Fibroblast of skin of right quadriceps (primary cell): ENCODE measurements around the gene AP2M1.
"Not testable (repeated sequence)": the region's sequence is repeated elsewhere in the genome, so short reads cannot be mapped to it uniquely, and the experiment has no call there.

ENCODE experiments used
- DNase-seq: peaks from one replicate; pipeline ENCODE4 v3.0.0-alpha.2; 2013

The AP2M1 gene

GRCh38 chr3:184158404-184158803, 16.3 kb upstream of the AP2M1 start:
- DNase-seq = no peak

GRCh38 chr3:184160456-184160855, 14.2 kb upstream of the AP2M1 start:
- peak; percentile 52 for DNase-seq

- DNase-seq = not testable (repeated sequence)
Measured at GRCh38 chr3:184162571-184163070, 12.0 kb upstream of the AP2M1 start.

- no peak for DNase-seq
Measured at GRCh38 chr3:184164648-184165330, 9.9 kb upstream of the AP2M1 start.

- DNase-seq = no peak
Measured at GRCh38 chr3:184165543-184165942, 9.1 kb upstream of the AP2M1 start.

GRCh38 chr3:184166671-184167070, 8.0 kb upstream of the AP2M1 start:
- DNase-seq = no peak

- no peak for DNase-seq
Measured at GRCh38 chr3:184167786-184168185, 6.9 kb upstream of the AP2M1 start.

GRCh38 chr3:184168363-184169120, 6.1 kb upstream of the AP2M1 start:
- peak; percentile 81 for DNase-seq

GRCh38 chr3:184169896-184170875, 4.5 kb upstream of the AP2M1 start:
- DNase-seq = no peak

- DNase-seq = peak; percentile 70
Measured at GRCh38 chr3:184171562-184171961, 3.1 kb upstream of the AP2M1 start.

- DNase-seq = peak; percentile 82
Measured at GRCh38 chr3:184172681-184173373, 1.8 kb upstream of the AP2M1 start.

- no peak for DNase-seq
Measured at GRCh38 chr3:184173374-184173722, 1.3 kb upstream of the AP2M1 start.

- no peak for DNase-seq
Measured at GRCh38 chr3:184174284-184174645, 390 bp upstream of the AP2M1 start.

GRCh38 chr3:184175506-184175905, 851 bp downstream of the AP2M1 start:
- no peak for DNase-seq

GRCh38 chr3:184175981-184176376, 1.3 kb downstream of the AP2M1 start:
- DNase-seq = peak; percentile 39

- DNase-seq = peak; percentile 97
Measured at GRCh38 chr3:184176377-184177330, 2.0 kb downstream of the AP2M1 start.

- peak; percentile 63 for DNase-seq
Measured at GRCh38 chr3:184177331-184177731, 2.7 kb downstream of the AP2M1 start.

GRCh38 chr3:184177767-184178306, 3.2 kb downstream of the AP2M1 start:
- no peak for DNase-seq

- DNase-seq = no peak
Measured at GRCh38 chr3:184178521-184179138, 4.0 kb downstream of the AP2M1 start.

GRCh38 chr3:184180165-184180564, 5.5 kb downstream of the AP2M1 start:
- peak; percentile 12 for DNase-seq

- no peak for DNase-seq
Measured at GRCh38 chr3:184181596-184181995, 6.9 kb downstream of the AP2M1 start.
